ENCODE data around the gene UMODL1.
"Not testable (repeated sequence)": the region's sequence is repeated elsewhere in the genome, so short reads cannot be mapped to it uniquely, and the experiment has no call there.

The UMODL1 gene

GRCh38 chr21:42163511-42163863 lies 92.4 kb downstream of the UMODL1 start:
- DNase-seq (ENCODE audit: low spot score), result no peak

GRCh38 chr21:42164064-42164789 lies 93.1 kb downstream of the UMODL1 start:
- peak; percentile 24 for DNase-seq (ENCODE audit: low spot score)

- DNase-seq (ENCODE audit: low spot score), result no peak
Measured at GRCh38 chr21:42164818-42165217, 93.7 kb downstream of the UMODL1 start.

GRCh38 chr21:42165901-42166300 lies 94.8 kb downstream of the UMODL1 start:
- DNase-seq (ENCODE audit: low spot score), result no peak

GRCh38 chr21:42169758-42170157 lies 98.6 kb downstream of the UMODL1 start:
- no peak for DNase-seq (ENCODE audit: low spot score)

GRCh38 chr21:42171091-42172053 lies 100.3 kb downstream of the UMODL1 start:
- no peak for DNase-seq (ENCODE audit: low spot score)

GRCh38 chr21:42172596-42173483 lies 101.7 kb downstream of the UMODL1 start:
- DNase-seq (ENCODE audit: low spot score), result no peak

- no peak for DNase-seq (ENCODE audit: low spot score)
Measured at GRCh38 chr21:42174173-42174572, 103.1 kb downstream of the UMODL1 start.

- DNase-seq (ENCODE audit: low spot score), result no peak
Measured at GRCh38 chr21:42175110-42175710, 104.1 kb downstream of the UMODL1 start.

- no peak for DNase-seq (ENCODE audit: low spot score)
Measured at GRCh38 chr21:42176859-42177258, 105.7 kb downstream of the UMODL1 start.

GRCh38 chr21:42179316-42179715 lies 108.2 kb downstream of the UMODL1 start:
- no peak for DNase-seq (ENCODE audit: low spot score)

GRCh38 chr21:42180001-42180400 lies 108.9 kb downstream of the UMODL1 start:
- not testable (repeated sequence) for DNase-seq (ENCODE audit: low spot score)

GRCh38 chr21:42182713-42183371 lies 111.7 kb downstream of the UMODL1 start:
- DNase-seq (ENCODE audit: low spot score), result no peak

- no peak for DNase-seq (ENCODE audit: low spot score)
Measured at GRCh38 chr21:42183374-42184266, 112.5 kb downstream of the UMODL1 start.

- no peak for DNase-seq (ENCODE audit: low spot score)
Measured at GRCh38 chr21:42186591-42186990, 115.5 kb downstream of the UMODL1 start.

GRCh38 chr21:42187976-42188653 lies 117.0 kb downstream of the UMODL1 start:
- DNase-seq (ENCODE audit: low spot score), result no peak

- DNase-seq (ENCODE audit: low spot score), result no peak
Measured at GRCh38 chr21:42188663-42189062, 117.5 kb downstream of the UMODL1 start.

- DNase-seq (ENCODE audit: low spot score), result no peak
Measured at GRCh38 chr21:42189431-42189830, 118.3 kb downstream of the UMODL1 start.

- no peak for DNase-seq (ENCODE audit: low spot score)
Measured at GRCh38 chr21:42189860-42190485, 118.9 kb downstream of the UMODL1 start.
